Activated CD8-positive, alpha-beta memory T cell treated with anti-CD3 and anti-CD28 coated beads for 4 hours (primary cell): ENCODE results near the gene PILRA.
A peak's percentile ranks its signal among the peaks of the same experiment; 100 is the strongest.
"Not testable (repeated sequence)": the region's sequence is repeated elsewhere in the genome, so short reads cannot be mapped to it uniquely, and the experiment has no call there.

ENCODE experiments used
- DNase-seq, 2 donors: peaks; one replicate each; pipeline ENCODE4 v3.0.0-alpha.2; 2020; ENCODE audit warnings: low read depth in 2 of 2

PILRA gene

GRCh38 chr7:100433592-100434296, 60.5 kb downstream of the PILRA start:
- DNase-seq = no peak

GRCh38 chr7:100434297-100435144, 61.2 kb downstream of the PILRA start:
- no peak for DNase-seq

- peak in 1 of 2 donors; percentile 13 for DNase-seq
Observed at GRCh38 chr7:100435401-100436304, 62.4 kb downstream of the PILRA start.

GRCh38 chr7:100437150-100438100, 64.1 kb downstream of the PILRA start:
- DNase-seq = no peak

GRCh38 chr7:100438172-100438571, 64.9 kb downstream of the PILRA start:
- DNase-seq = no peak

GRCh38 chr7:100438731-100439130, 65.4 kb downstream of the PILRA start:
- DNase-seq = not testable (repeated sequence)

DNA sequence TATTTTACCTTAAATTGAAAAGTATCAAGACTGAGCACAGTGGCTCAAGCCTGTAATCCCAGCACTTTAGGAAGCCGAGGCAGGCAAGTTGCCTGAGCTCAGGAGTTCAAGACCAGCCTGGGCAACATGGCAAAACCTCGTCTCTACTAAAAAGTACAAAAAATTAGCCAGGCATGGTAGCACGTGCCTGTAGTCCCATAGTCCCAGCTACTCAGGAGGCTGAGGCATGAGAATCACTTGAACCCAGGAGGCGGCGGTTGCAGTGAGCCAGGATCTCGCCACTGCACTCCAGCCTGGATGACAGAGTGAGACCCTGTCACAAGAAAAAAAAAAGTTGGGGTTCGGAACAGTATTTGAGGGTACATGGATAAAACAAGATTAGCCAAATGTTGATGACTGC, 66.0 kb downstream of the PILRA start:
- not testable (repeated sequence) for DNase-seq

- DNase-seq = no peak
Observed at GRCh38 chr7:100441641-100442535, 68.6 kb downstream of the PILRA start.

DNA sequence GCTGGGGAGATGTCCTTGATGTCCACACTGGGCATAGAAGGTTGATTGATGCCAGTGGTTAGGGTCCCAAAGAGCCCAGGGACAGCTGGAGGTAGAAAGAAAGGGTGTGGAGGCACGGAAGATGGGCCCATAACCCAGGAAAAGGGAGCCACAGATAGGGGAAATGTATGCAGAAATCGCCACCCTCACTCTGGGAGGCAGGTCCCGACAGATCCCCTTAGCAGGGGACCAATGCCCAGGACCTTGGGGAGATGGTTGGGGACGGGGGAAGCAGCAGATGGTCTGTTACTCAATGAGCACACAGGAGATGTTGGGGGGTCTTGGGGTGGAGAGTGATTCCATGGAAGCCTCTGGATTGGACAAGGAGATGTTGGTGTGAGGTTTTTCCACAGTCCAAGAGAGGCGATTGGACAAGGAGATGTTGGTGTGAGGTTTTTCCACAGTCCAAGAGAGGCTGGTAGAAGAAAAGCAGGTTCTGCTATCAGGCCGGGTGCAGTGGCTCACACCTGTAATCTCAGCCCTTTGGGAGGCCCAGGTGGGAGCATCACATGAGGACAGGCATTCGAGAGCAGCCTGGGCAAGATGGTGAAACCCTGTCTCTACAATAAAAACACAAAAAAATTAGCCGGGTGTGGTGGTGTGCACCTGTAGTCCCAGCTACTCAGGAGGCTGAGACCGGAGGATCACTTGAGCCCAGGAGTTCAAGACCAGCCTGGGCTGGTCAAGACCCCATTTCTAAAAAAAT, 70.0 kb downstream of the PILRA start:
- no peak for DNase-seq

GRCh38 chr7:100444311-100445278, 71.3 kb downstream of the PILRA start:
- DNase-seq = no peak

DNA sequence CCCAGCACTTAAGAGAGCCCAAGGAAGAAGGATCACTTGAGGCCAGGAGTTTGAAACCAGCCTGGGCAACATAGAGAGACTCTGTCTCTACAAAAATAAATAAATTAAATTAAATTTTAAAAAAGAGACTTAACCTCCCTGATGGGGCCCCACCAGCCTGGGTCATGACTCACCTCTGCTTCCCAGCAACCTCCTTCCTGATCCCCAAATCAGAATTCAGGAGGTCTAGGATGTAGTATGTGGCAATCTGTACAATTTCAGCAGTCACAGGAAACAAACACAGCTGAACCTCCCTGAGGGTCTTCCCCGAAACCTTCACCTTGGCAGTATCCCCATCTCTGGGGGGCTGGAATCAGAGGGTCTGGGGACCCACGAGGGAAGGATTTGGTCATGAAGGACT, 72.8 kb downstream of the PILRA start:
- no peak for DNase-seq

- DNase-seq = not testable (repeated sequence)
Observed at GRCh38 chr7:100447363-100447762, 74.1 kb downstream of the PILRA start.

GRCh38 chr7:100449190-100449795, 76.0 kb downstream of the PILRA start:
- DNase-seq = no peak
